DMS53 treated with DMSO at 0.1 percent for 48 hours (cell line): ENCODE data around the gene OR5AK2.
"Not testable (repeated sequence)": the region's sequence is repeated elsewhere in the genome, so short reads cannot be mapped to it uniquely, and the experiment has no call there.

Source experiments
- DNase-seq: peaks from one replicate; lab custom pipeline; 2025; ENCODE audit not compliant: unreplicated experiment; lab: John Stamatoyannopoulos, UW

OR5AK2 gene

DNA sequence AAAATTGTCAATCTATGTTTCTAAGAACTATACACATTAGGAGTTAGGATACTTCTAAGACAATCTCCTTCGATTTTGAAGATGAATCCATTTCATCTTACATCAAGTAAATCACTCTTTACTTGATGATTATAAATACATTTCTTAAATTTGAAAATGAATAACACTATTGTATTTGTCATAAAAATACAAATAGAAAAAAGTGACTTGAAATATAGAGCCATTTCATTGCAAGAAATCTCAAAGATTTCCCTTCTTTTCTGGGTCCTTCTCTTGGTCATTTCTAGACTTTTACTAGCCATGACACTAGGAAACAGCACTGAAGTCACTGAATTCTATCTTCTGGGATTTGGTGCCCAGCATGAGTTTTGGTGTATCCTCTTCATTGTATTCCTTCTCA, at the start of gene OR5AK2:
Gene OR5AK2, plus strand, starts transcription at position 301 of the 400 bp plus-strand sequence. Its CDS starts 0 bp downstream, at position 301.
- DNase-seq = no peak

GRCh38 chr11:56945526-56945925, 43.2 kb upstream of the OR5AK2 start:
- not testable (repeated sequence) for DNase-seq

DNA sequence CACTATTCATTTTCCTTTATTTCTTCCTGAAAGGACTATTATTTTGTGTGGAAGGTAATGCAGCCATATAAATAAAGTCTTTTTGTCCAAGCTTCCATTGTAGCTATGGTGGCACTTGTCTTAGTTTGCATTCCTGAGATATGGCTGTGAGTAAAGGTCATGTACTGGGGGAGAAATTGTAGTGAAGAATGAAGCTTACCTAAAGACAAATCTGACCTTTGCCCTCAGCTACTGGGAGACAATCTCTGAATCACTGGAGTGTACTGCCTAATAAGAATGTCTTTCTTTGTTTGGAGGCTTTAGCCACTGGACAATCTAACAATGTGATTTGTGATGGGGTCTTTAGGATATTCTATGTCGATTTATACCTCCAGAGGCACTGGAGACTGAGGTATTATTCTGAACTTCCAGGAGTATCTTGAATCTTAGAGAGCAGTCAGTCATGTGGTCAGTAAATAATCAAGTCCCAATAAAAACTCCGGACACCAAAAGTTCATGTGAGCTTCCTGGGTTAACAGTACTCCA, 39.7 kb upstream of the OR5AK2 start:
- DNase-seq = no peak

DNA sequence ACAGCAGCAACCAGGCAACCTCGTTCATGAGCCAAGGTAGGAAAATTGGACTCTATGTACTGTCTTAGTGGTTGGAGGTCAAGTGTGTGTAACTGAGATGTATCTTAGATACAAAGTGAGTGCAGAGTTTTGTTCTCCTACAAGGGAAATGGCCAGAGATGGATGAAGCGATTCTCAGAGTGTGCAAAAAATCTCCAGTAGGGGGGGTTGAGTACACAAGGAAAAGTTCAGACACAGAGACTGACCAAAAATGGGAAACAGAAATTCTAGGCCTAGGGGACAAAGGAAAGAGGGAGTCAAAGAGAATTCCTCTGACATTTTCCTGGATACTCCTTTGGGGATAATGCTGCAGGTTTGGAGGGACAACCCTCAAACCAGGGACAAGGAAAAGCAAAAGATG, 38.2 kb upstream of the OR5AK2 start:
- DNase-seq = no peak

DNA sequence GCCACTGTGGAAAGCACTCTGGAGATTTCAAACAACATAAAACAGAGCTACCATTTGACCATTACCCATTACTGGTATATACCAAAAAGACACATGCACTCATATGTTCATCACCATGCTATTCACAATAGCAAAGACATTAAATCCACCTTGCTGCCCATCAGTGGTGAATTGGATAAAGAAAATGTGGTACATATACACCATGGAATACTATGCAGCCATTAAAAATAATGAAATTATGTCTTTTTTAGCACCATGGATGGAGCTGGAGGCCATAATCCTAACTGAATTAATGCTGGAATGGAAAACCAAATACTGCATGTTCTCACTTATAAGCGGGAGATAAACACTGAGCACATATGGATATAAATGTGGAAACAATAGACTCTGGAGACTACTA, 34.8 kb upstream of the OR5AK2 start:
- not testable (repeated sequence) for DNase-seq

DNA sequence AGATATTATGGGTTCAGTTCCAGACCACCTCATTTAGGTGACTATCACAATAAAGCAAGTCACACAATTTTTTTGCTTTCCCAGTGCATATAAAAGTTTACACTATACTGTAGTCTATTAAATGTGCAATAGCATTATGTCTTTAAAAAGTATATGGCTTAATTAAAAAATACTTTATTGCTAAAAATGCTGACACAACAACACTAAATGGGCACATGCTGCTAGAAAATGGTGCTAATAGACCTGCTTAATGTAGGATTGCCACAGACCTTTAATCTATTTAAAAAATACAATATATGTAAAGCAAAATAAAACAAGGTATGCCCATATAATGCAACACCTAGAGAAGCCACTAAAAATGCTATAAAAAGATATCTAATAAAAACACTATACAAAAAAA, 27.1 kb upstream of the OR5AK2 start:
- DNase-seq = no peak

- DNase-seq = no peak
Observed at GRCh38 chr11:56967726-56968125, 21.0 kb upstream of the OR5AK2 start.

DNA sequence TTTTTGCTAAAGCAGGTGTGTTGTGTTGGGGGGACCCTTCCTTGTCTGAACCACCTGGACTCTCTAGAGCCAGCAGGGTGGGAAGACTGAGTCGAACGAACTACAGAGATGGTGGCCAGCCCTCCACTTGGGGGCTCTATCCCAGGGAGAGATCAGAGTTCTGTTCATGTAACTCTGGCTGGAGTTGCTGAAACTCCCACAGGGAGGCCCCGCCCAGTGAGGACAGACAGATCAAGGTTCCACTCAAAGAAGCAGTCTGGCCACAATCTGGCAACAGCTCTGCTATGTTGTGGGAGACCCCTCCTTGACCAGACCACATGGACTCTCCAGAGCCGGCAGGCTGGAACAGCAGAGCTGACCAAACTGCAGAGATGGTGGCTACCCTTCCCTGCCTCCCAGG, 20.2 kb upstream of the OR5AK2 start:
- DNase-seq = no peak

DNA sequence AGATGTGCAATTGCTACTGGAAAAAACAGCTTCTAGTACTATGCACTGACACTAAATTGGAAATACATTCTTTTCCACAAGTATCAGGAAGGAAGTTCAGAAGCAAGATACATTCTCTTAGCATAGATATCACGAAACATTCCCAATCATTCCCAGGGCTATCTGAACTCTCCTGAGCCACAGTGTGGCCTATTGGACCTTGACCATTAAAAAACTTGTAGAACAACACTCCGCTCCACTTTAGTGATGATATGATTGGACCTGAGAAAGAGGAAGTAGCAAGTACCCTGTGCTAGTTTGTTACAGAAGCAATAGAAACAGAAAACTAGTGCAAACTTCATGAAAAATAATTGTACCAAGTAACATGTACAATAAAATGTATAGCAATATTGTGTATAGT, 11.4 kb upstream of the OR5AK2 start:
- no peak for DNase-seq

DNA sequence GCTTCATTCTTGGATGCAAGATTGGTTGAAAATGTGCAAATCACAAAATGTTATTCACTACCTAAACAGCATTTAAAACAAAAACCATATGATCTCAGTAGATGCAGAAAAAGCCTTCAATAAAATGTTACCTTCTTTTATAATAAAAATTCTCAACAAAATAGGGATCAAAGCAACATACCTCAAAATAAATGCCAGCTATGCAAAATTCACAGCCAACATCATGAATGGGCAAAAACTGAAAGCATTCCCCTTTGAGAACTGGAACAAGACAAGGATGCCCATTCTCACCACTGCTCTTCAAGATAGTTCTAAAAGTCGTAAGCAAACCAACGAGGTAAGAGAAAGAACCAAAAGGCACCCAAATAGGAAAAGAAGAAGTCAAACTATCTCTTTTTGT, 2.0 kb downstream of the OR5AK2 start:
- DNase-seq = no peak

DNA sequence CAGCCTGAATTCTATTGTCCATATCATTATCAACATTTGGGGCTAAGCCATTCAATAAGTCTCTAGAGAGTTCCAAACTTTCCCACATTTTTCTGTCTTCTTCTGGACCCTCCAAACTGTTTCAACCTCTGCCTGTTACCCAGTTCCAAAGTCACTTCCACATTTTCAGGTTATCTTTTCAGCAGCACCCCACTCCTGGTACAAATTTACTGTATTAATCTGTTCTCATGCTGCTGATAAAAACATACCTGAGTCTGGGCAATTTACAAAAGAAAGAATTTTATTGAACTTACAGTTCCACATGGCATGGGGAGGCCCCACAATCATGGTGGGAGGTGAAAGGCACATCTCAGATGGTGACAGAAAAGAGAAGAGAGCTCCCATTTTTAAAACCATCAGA, 5.8 kb downstream of the OR5AK2 start:
- no peak for DNase-seq

- DNase-seq = no peak
Observed at GRCh38 chr11:57001674-57002401, 13.1 kb downstream of the OR5AK2 start.

DNA sequence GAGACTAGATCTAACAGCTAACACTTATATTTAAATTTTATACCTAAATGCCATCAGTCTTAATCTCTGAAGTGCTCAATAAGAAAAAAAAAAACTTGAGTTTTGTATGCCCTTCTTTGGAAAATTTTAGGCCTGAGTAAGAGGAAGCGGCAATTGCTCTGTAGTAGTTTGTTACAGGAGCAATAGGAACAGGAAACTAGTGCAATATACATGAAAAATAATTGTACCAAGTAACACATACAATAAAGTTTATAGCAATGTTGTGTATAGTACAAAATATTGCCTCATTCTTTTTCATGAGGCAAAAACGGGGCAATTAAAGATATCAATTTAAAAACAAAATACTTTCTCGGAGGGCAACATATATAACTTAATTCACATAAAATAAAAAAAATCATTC, 19.7 kb downstream of the OR5AK2 start:
- no peak for DNase-seq

DNA sequence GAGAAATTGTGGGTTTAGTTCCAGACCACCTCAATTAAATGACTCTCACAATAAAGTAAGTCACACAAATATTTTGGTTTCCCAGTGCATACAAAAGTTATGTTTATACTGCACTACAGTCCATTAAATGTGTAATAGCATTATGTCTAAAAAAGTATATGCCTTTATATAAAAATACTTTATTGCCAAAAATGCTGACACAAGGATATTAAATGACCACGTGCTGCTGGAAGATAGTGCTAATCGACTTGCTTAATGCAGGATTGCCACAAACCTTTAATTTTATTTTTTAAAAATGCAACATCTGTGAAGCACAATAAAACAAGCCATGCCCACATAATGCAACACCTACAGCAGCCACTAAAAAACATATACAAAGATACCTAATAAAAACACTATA, 27.0 kb downstream of the OR5AK2 start:
- no peak for DNase-seq

DNA sequence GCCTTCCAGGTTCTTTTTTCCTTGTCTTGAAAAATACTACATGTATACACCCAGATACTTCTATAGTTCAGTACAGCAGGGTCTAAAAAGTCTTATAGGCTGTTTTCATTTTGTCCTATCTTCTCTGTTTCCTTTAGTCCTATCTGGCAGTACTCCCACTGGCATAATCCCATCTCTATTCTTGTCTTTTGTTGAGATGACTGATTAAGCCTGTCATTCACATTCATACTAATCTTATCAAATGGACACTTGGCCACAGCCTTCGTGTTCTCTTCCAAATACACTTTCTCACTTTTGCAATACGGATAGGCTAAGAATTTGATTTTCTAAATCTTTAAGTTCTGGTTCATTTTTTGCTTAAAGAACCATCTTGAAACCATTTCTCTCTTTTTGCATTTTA, 42.8 kb downstream of the OR5AK2 start:
- no peak for DNase-seq
